Lower lobe of right lung (tissue), 2 donors: ENCODE measurements around the gene BTNL9. TPM values are rescaled to one million over a fixed set of nuclear protein-coding genes. Genes with fewer than 3 reads are reported as not detected.

Experiments used
- ATAC-seq, 2 donors: fragments of 200-7000 bp; cut with Tn5 transposase; one replicate each; pipeline ENCODE4 v1.9.1; 2020 to 2022; ENCODE audit warnings: mild to moderate bottlenecking in 2 of 2, moderate library complexity in 2 of 2
- DNase-seq: peaks from one replicate; pipeline ENCODE4 v3.0.0-alpha.2; 2020
- H3K27ac ChIP-seq: fragments of 200-600 bp; one replicate; pipeline ENCODE4 v1.8.0; 2022
- H3K27me3 ChIP-seq: fragments of 200-600 bp; one replicate; pipeline ENCODE4 v1.8.0; 2022; ENCODE audit warnings: low read depth
- H3K36me3 ChIP-seq: fragments of 200-600 bp; one replicate; pipeline ENCODE4 v1.8.0; 2022; ENCODE audit warnings: mild to moderate bottlenecking
- H3K4me1 ChIP-seq: fragments of 200-600 bp; one replicate; pipeline ENCODE4 v1.8.0; 2022
- H3K4me3 ChIP-seq: fragments of 200-600 bp; one replicate; pipeline ENCODE4 v1.8.0; 2022; ENCODE audit warnings: mild to moderate bottlenecking
- H3K9me3 ChIP-seq: fragments of 200-600 bp; one replicate; pipeline ENCODE4 v1.8.0; 2022
- CTCF ChIP-seq: fragments of 200-600 bp; IDR thresholded peaks from one replicate; pipeline ENCODE4 v1.8.0; 2022; ENCODE audit warnings: antibody characterized with exemption, mild to moderate bottlenecking
- intact Hi-C: fragments of 100-400 bp; cut with DNase I; formaldehyde crosslinking; loops from one replicate; pipeline ENCODE4 v1.11.0; 2022
- total RNA-seq: library from RNA; stranded (reverse); fragmentation: NEBNext Ultra II Directional; extraction: Animal tissue kit (Norgen Biotek cat#: 25700); gene quantifications from one replicate; pipeline ENCODE4 v1.2.1, GENCODE V29; 2021
- donor health status: DM: no; HTN: yes; CAD: no; lungs with severe emphysema.

The BTNL9 gene
- total RNA-seq, 1 donor from 2014 or later, result 125 TPM

DNA sequence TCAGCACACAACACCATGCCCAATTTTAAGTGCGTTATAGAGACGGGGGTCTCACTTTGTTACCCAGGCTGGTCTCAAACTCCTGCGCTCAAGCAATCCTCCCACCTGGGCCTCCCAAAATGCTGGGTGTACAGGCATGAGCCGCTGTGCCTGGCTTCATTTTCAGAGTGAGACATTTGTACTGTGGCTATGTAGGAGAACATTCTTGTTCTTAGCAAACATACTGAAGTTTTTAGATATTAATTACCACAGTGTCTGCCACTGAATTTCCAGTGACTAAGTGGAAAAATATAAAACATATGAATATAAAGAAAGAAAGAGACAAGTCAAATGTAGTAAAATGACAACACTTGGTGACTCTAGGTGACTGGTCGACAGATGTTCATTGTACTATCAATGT, 20.9 kb downstream of the BTNL9 start:
- H3K36me3 ChIP-seq, result no peaks in the 10 kb centered on the region
- H3K4me1 ChIP-seq, result no peaks in the 10 kb centered on the region
- H3K4me3 ChIP-seq, result no peak overlapping the region
- TF ChIP-seq CTCF, result no peak
- no peak overlapping the region for H3K27ac ChIP-seq
- H3K9me3 ChIP-seq, result no peaks in the 10 kb centered on the region
- ATAC-seq (no peak), DNase-seq (no peak)
- intact Hi-C loops, result no loop called here
- H3K27me3 ChIP-seq, result peaks cover 73% of the 10 kb centered on the region

GRCh38 chr5:181061645-181062044, 21.6 kb downstream of the BTNL9 start:
- H3K4me3 ChIP-seq, result no peak overlapping the region
- no peak overlapping the region for H3K27ac ChIP-seq
- intact Hi-C loops, result no loop called here
- H3K9me3 ChIP-seq, result no peaks in the 10 kb centered on the region
- ATAC-seq, result no peak
- H3K27me3 ChIP-seq, result peaks cover 73% of the 10 kb centered on the region
- no peak for DNase-seq
- H3K36me3 ChIP-seq, result no peaks in the 10 kb centered on the region
- H3K4me1 ChIP-seq, result no peaks in the 10 kb centered on the region
- TF ChIP-seq CTCF, result no peak

- peaks cover 72% of the 10 kb centered on the region for H3K27me3 ChIP-seq
- H3K4me3 ChIP-seq, result no peak overlapping the region
- intact Hi-C loops, result no loop called here
- ATAC-seq (no peak), DNase-seq (no peak)
- H3K9me3 ChIP-seq, result no peaks in the 10 kb centered on the region
- no peaks in the 10 kb centered on the region for H3K36me3 ChIP-seq
- no peaks in the 10 kb centered on the region for H3K4me1 ChIP-seq
- no peak overlapping the region for H3K27ac ChIP-seq
- TF ChIP-seq CTCF, result no peak
Measured at GRCh38 chr5:181062631-181063030, 22.6 kb downstream of the BTNL9 start.

- no peak overlapping the region for H3K27ac ChIP-seq
- intact Hi-C loops, result no loop called here
- H3K9me3 ChIP-seq, result no peaks in the 10 kb centered on the region
- ATAC-seq, result no peak
- no peak for DNase-seq
- no peak overlapping the region for H3K4me3 ChIP-seq
- no peaks in the 10 kb centered on the region for H3K4me1 ChIP-seq
- TF ChIP-seq CTCF, result no peak
- peaks cover 63% of the 10 kb centered on the region for H3K27me3 ChIP-seq
- H3K36me3 ChIP-seq, result no peaks in the 10 kb centered on the region
Measured at GRCh38 chr5:181063514-181063913, 23.4 kb downstream of the BTNL9 start.

DNA sequence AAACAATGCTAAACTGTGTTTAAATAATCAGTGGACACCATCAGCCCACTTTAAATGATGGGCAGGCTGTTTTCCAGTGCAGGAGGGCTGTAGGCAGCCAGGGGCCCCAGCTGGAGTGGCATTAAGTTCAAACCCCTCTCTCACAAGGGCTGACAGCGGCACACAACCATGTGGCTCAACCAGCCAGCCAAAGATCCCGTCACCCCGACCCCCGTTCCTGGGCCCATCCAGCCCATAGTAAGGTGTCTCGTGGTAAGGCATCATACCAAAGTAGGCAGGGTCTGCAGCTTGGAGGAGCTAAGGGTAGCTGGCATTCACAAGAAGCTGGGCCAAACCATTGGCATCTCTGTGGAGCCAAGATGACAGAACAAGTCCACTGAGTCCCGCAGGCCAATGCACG, 24.9 kb downstream of the BTNL9 start:
- intact Hi-C loops, result no loop called here
- H3K4me1 ChIP-seq, result no peaks in the 10 kb centered on the region
- no peak for ATAC-seq
- H3K27me3 ChIP-seq, result peaks cover 53% of the 10 kb centered on the region
- no peak overlapping the region for H3K27ac ChIP-seq
- H3K4me3 ChIP-seq, result no peak overlapping the region
- no peak for TF ChIP-seq CTCF
- DNase-seq, result no peak
- H3K36me3 ChIP-seq, result no peaks in the 10 kb centered on the region
- no peaks in the 10 kb centered on the region for H3K9me3 ChIP-seq
